ENCODE data around the gene CNTFR. TPM values are rescaled to one million over a fixed set of nuclear protein-coding genes. Genes with fewer than 3 reads are reported as not detected.

The CNTFR gene
- total RNA-seq, 1 experiment from 2014 or later = 4.5 TPM

DNA sequence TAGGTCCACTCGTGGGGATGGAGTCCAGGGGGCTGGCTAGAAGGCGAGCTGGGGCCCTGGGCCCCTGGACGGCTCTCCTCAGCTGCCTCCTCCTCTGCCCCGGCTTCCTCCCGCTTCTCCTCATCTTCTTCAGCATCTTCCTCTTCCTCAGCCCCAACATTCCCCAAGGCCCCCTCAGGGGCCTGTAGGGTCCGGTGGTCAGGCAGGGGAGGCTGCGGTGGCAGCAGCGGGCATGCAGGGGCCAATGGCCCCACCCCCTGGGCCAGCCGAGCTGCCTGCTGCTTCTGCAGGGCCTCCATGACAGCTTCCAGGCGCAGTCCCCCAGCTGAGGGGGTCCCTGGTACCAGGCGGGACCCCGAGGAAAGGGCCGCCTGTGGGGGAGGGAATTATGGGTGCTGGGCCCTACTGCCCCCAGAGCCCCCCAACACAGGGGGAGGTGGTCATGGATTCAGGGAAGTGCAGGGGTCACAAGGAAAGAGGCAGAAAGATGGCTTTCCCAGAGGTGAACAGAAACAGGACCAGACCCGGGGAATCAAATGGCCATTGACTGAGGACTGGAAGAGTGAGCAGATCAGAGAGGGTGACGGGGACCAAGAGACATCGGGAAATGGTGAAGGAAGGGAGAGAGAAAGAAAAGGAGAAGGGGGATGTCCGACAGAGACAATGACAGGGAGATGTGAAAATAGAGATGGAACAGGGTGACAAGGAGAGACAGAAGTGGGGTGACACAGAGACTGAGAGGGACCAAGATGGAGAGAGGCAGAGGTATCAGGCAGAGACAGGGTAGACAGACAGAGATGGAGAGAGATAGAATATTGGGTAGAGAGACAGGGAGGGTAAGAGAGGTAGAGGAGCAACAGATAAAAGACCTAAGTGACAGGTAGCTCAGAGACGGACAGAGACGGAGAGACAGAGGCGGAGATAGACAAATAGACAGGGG lies 38.5 kb upstream of the CNTFR start:
- POLR2A ChIA-PET (ENCODE audit: low non-redundant PET) = no interaction called here
- Histone ChIP-seq H3K27me3 (replicated peaks; ENCODE audit: insufficient read depth, low read depth, low read length, poor library complexity) (peaks cover 74% of the 10 kb centered on the region), H3K36me3 (ENCODE audit: insufficient read depth, low read length, poor library complexity, severe bottlenecking) (no peaks in the 10 kb centered on the region), H3K4me3 (ENCODE audit: low read depth, low read length, poor library complexity, severe bottlenecking) (no peak overlapping the region), H3K4me1 (ENCODE audit: insufficient read depth, low read length, poor library complexity, severe bottlenecking) (peaks cover 7% of the 10 kb centered on the region), H3K9me3 (ENCODE audit: low read depth, low read length, poor library complexity, severe bottlenecking) (no peaks in the 10 kb centered on the region), H3K27ac (ENCODE audit: low read depth, low read length, poor library complexity, severe bottlenecking) (no peak overlapping the region)
- intact Hi-C loops (cut with micrococcal nuclease; ENCODE audit: unreplicated experiment) = no loop called here
- no TSS peak for BruUV-seq (replicated peaks)
- CTCF ChIA-PET = no interaction called here
- no peak for DNase-seq (ENCODE audit: low spot score)
- TF ChIP-seq CTCF (conservative IDR thresholded peaks at IDR 0.05; ENCODE audit: low read depth, low read length) (no peak), EZH2 (IDR thresholded peaks at IDR 0.05; ENCODE audit: borderline replicate concordance, low read depth, low read length, poor library complexity, severe bottlenecking) (peak; percentile 87)

- CTCF ChIA-PET = interaction anchor here (1.9 kb wide), 1 partner anchor 9 kb away, joined by 4 read pairs; no protein-coding TSS in a partner anchor
- no peak for TF ChIP-seq CTCF (conservative IDR thresholded peaks at IDR 0.05; ENCODE audit: low read depth, low read length)
- no peak for TF ChIP-seq EZH2 (IDR thresholded peaks at IDR 0.05; ENCODE audit: borderline replicate concordance, low read depth, low read length, poor library complexity, severe bottlenecking)
- no peaks in the 10 kb centered on the region for H3K36me3 ChIP-seq (ENCODE audit: insufficient read depth, low read length, poor library complexity, severe bottlenecking)
- H3K27ac ChIP-seq (ENCODE audit: low read depth, low read length, poor library complexity, severe bottlenecking) = no peak overlapping the region
- intact Hi-C loops (cut with micrococcal nuclease; ENCODE audit: unreplicated experiment) = no loop called here
- H3K9me3 ChIP-seq (ENCODE audit: low read depth, low read length, poor library complexity, severe bottlenecking) = no peaks in the 10 kb centered on the region
- BruUV-seq (replicated peaks) = no TSS peak
- no peak overlapping the region for H3K4me3 ChIP-seq (ENCODE audit: low read depth, low read length, poor library complexity, severe bottlenecking)
- DNase-seq (ENCODE audit: low spot score) = no peak
- POLR2A ChIA-PET (ENCODE audit: low non-redundant PET) = no interaction called here
- peaks cover 64% of the 10 kb centered on the region for H3K27me3 ChIP-seq (replicated peaks; ENCODE audit: insufficient read depth, low read depth, low read length, poor library complexity)
- H3K4me1 ChIP-seq (ENCODE audit: insufficient read depth, low read length, poor library complexity, severe bottlenecking) = peaks cover 7% of the 10 kb centered on the region
Observed at GRCh38 chr9:34625186-34625486, 35.6 kb upstream of the CNTFR start.

- Histone ChIP-seq H3K27me3 (replicated peaks; ENCODE audit: insufficient read depth, low read depth, low read length, poor library complexity) (peaks cover 59% of the 10 kb centered on the region), H3K4me1 (ENCODE audit: insufficient read depth, low read length, poor library complexity, severe bottlenecking) (peaks cover 8% of the 10 kb centered on the region), H3K36me3 (ENCODE audit: insufficient read depth, low read length, poor library complexity, severe bottlenecking) (no peaks in the 10 kb centered on the region), H3K9me3 (ENCODE audit: low read depth, low read length, poor library complexity, severe bottlenecking) (no peaks in the 10 kb centered on the region), H3K4me3 (ENCODE audit: low read depth, low read length, poor library complexity, severe bottlenecking) (no peak overlapping the region), H3K27ac (ENCODE audit: low read depth, low read length, poor library complexity, severe bottlenecking) (no peak overlapping the region)
- no TSS peak for BruUV-seq (replicated peaks)
- intact Hi-C loops (cut with micrococcal nuclease; ENCODE audit: unreplicated experiment) = no loop called here
- CTCF ChIA-PET = interaction anchor here (1.9 kb wide), 1 partner anchor 9 kb away, joined by 4 read pairs; no protein-coding TSS in a partner anchor
- no peak for DNase-seq (ENCODE audit: low spot score)
- POLR2A ChIA-PET (ENCODE audit: low non-redundant PET) = no interaction called here
- TF ChIP-seq EZH2 (IDR thresholded peaks at IDR 0.05; ENCODE audit: borderline replicate concordance, low read depth, low read length, poor library complexity, severe bottlenecking) (peak; percentile 46), CTCF (conservative IDR thresholded peaks at IDR 0.05; ENCODE audit: low read depth, low read length) (no peak)
Observed at GRCh38 chr9:34624475-34625185, 35.1 kb upstream of the CNTFR start.

All from A673 (cell line).